ENCODE measurements around the gene PAK2. TPM values are rescaled to one million over a fixed set of nuclear protein-coding genes. Genes with fewer than 3 reads are reported as not detected.
"Not testable (repeated sequence)": the region's sequence is repeated elsewhere in the genome, so short reads cannot be mapped to it uniquely, and the experiment has no call there.

The PAK2 gene
- total and polyA plus RNA-seq, 2 of the 4 experiments (the other 2 are of a cell fraction): 31.8 to 36.0 TPM

DNA sequence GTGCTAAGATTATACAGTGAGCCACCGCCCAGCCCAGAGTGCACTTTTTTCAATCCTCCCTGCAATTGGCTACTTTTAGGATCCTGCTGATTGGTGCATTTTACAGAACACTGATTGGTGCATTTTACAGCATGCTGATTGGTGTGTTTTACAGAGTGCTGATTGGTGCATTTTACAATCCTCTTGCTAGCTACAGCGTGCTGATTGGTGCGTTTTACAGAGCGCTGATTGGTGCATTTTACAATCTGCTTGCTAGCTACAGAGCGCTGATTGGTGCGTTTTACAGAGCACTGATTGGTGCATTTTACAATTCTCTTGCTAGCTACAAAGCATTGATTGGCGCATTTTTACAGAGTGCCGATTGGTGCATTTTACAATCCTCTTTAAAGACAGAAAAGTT is 123.3 kb downstream of the PAK2 start:
- 89% methylated on average over 5 of the region's 8 CpGs; no CpG with 5 or more reads in 1 of the 2 experiments for WGBS, 2 experiments (ENCODE audit: extremely low coverage in 2 of 2, insufficient read length in 1 of 2)

More for the DNA sequence above, 123.3 kb downstream of the PAK2 start:
- CTCF ChIA-PET; dilution Hi-C loops (cut with HindIII; ENCODE audit: low sequenced_read_pairs, unreplicated experiment); H3K79me1 ChIP-seq (ENCODE audit: low read depth in 1 of 2, low read length in 2 of 2); POLR2A ChIA-PET (ENCODE audit: unreplicated experiment); H2BK5ac ChIP-seq (ENCODE audit: low read depth, low read length, poor library complexity, severe bottlenecking); H3K18ac ChIP-seq (ENCODE audit: low read depth, low read length); H3K27me3 ChIP-seq (ENCODE audit: control insufficient read depth, insufficient read depth, low read length); ATAC-seq (ENCODE audit: low read depth); intact Hi-C loops (cut with micrococcal nuclease); H2AK5ac ChIP-seq (ENCODE audit: low read depth, low read length); H2BK20ac ChIP-seq (ENCODE audit: low read depth, low read length); H2BK120ac ChIP-seq (ENCODE audit: low read depth, low read length); H3K23ac ChIP-seq (ENCODE audit: low read depth, low read length); H3K27ac ChIP-seq (ENCODE audit: insufficient read depth, low read length); H3K4me2 ChIP-seq (ENCODE audit: low read depth, low read length); H3K56ac ChIP-seq (ENCODE audit: extremely low read depth, insufficient read depth, low read length); DNase-seq; BruUV-seq (replicated peaks); H3K9me3 ChIP-seq (ENCODE audit: control insufficient read depth, insufficient read depth, low read length); H2AK9ac ChIP-seq (replicated peaks; ENCODE audit: low read depth, low read length, poor library complexity); H4K91ac ChIP-seq (ENCODE audit: insufficient read depth, low read depth, low read length); H3K9me1 ChIP-seq (ENCODE audit: insufficient read depth, low read length); in situ Hi-C loops (cut with MboI; ENCODE audit: low sequenced_read_pairs); H4K8ac ChIP-seq (ENCODE audit: low read depth in 2 of 2, low read length in 2 of 2); H3K36me3 ChIP-seq (ENCODE audit: control insufficient read depth, insufficient read depth, low read length); H2AFZ ChIP-seq (replicated peaks; ENCODE audit: low read length, poor library complexity); H3K14ac ChIP-seq (replicated peaks; ENCODE audit: low read depth, low read length); H4K5ac ChIP-seq (ENCODE audit: low read depth, low read length); H3K4me3 ChIP-seq (ENCODE audit: insufficient read depth, low read depth, low read length); H3K4me1 ChIP-seq (ENCODE audit: control insufficient read depth, insufficient read depth, low read length); H3K9ac ChIP-seq (ENCODE audit: low read depth, low read length); H4K20me1 ChIP-seq (ENCODE audit: insufficient read depth, low read length); H3K4ac ChIP-seq (ENCODE audit: low read depth, low read length); H2BK15ac ChIP-seq (ENCODE audit: low read depth, low read length): not testable (repeated sequence)
